Inflammatory macrophage (primary cell): ENCODE measurements around the gene PRSS38.

Source experiments
- DNase-seq, 2 donors: peaks; one replicate each; pipeline ENCODE4 v3.0.0-alpha.2; 2020 to 2022

Gene PRSS38

GRCh38 chr1:227886993-227887696 lies 71.7 kb downstream of the PRSS38 start:
- DNase-seq = no peak

- DNase-seq = no peak
These were observed 72.4 kb downstream of the PRSS38 start for GRCh38 chr1:227887697-227888403.

GRCh38 chr1:227888404-227889046 lies 73.0 kb downstream of the PRSS38 start:
- DNase-seq = no peak

GRCh38 chr1:227889047-227889862 lies 73.8 kb downstream of the PRSS38 start:
- DNase-seq = no peak

- DNase-seq = no peak
These were observed 74.5 kb downstream of the PRSS38 start for GRCh38 chr1:227889863-227890405.

- DNase-seq = no peak
These were observed 75.2 kb downstream of the PRSS38 start for GRCh38 chr1:227890451-227891222.

GRCh38 chr1:227891223-227891954 lies 75.9 kb downstream of the PRSS38 start:
- no peak for DNase-seq

GRCh38 chr1:227891955-227892488 lies 76.5 kb downstream of the PRSS38 start:
- DNase-seq = no peak

GRCh38 chr1:227892489-227893299 lies 77.2 kb downstream of the PRSS38 start:
- no peak for DNase-seq

- DNase-seq = no peak
These were observed 77.9 kb downstream of the PRSS38 start for GRCh38 chr1:227893300-227893948.

GRCh38 chr1:227893949-227894721 lies 78.7 kb downstream of the PRSS38 start:
- DNase-seq = no peak

GRCh38 chr1:227894831-227895451 lies 79.5 kb downstream of the PRSS38 start:
- DNase-seq = no peak
